ENCODE measurements around the gene CDK8.

DNA sequence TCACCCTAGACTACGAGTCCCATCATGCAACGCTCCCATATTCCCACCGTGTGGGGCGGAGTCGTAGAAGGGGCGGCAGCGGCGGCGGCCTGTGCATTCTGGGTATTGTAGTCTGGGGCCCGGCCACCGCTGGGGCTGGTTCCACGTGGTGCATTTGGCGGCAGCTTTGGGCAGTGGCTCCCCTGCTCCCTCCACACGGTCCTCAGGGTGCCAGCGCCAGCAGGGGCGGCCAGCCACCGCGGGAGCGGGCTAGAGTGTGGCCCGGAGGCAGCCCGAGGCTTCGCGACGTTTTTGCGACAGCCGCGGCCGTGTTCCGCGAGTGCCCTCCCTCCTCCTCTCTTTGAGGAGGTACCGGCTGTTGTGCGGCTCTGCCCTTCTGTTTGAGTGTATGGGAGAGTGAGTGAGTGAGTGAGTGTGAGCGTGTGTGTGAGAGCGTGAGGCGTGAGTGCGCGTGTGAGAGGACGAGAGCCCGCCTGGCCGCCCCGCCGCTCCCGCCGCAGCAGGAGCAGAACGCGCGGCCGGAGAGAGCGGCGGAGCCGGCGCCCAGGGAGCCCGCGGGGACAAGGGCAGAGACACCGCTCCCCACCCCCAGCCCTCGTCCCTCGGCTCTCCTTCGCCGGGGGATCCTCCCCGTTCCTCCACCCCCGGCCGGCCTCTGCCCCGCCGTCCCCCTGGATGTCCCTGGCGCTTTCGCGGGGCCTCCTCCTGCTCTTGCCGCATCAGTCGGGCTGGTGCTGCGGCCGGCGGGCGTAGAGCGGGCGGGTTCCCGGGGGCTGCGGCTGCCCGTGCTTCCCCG is at the start of gene CDK8:
- TF ChIP-seq, protein P1, sequence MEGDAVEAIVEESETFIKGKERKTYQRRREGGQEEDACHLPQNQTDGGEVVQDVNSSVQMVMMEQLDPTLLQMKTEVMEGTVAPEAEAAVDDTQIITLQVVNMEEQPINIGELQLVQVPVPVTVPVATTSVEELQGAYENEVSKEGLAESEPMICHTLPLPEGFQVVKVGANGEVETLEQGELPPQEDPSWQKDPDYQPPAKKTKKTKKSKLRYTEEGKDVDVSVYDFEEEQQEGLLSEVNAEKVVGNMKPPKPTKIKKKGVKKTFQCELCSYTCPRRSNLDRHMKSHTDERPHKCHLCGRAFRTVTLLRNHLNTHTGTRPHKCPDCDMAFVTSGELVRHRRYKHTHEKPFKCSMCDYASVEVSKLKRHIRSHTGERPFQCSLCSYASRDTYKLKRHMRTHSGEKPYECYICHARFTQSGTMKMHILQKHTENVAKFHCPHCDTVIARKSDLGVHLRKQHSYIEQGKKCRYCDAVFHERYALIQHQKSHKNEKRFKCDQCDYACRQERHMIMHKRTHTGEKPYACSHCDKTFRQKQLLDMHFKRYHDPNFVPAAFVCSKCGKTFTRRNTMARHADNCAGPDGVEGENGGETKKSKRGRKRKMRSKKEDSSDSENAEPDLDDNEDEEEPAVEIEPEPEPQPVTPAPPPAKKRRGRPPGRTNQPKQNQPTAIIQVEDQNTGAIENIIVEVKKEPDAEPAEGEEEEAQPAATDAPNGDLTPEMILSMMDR (conservative IDR thresholded peaks at IDR 0.05; ENCODE audit: low read depth, low read length), result no peak
- TF ChIP-seq EZH2phosphoT487 (IDR thresholded peaks at IDR 0.05; ENCODE audit: borderline replicate concordance, low read length), result no peak

Measured in PC-3 (cell line).